Kasumi-1 (cell line): ENCODE data around the gene SLC2A10.

Experiments
- DNase-seq, 2 experiments: peaks; one replicate each; lab custom pipeline; 2025; lab: John Stamatoyannopoulos, UW

SLC2A10 gene

DNA sequence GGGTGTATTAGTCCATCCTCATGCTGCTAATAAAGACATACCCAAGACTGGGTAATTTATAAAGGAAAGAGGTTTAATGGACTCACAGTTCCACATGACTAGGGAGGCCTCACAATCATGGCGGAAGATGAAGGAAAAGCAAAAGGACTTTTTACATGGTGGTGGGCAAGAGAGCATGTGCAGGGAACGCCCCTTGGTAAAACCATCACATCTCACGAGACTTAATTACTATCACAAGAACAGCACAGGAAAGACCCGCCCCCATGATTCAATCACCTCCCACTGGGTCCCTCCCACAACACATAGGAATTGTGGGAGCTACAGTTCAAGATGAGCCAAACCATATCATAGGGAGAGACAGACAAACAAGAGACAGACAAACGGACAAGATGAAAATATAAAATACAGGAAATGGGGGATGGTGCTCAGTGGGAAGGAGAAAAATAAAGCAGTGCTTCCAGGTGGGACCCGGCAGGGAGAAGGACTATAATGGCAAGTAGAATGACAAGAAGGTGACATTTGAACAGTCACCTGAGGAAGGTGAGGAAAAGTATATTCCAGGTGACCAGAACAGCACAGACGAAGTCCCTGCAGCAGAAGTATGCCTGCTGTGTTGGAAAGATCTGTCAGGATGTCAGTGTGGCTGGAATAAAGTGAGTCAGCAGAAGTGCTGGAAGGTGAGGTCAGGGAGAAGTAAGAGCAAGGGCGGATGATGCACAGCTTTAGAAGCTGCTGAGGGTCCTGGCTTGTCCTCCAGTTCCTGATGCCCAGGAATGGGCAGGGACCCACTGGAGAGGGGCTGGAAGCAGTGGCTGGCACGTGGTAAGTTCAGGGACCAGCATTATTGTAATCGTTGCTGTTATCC, 61.1 kb downstream of the SLC2A10 start:
- DNase-seq, result no peak

DNA sequence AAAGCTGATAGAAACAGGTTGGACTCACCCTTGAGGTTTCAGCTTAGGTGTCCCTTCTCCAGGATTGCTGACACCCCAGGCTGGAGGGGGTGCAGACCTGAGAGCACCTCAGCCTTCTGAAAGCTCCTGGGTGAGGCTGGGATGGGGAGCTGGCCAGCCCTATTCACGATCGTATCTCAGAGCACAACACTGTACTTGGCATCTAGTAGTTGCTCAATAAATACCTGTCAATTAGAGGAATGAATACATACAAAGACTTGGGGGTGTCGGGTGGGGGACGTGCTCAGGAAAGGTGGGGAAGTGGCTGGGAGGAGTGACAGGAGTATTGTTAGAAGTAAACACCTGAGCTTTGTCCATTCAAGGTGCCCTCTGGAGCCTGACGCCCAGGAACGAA, 61.7 kb downstream of the SLC2A10 start:
- no peak for DNase-seq

DNA sequence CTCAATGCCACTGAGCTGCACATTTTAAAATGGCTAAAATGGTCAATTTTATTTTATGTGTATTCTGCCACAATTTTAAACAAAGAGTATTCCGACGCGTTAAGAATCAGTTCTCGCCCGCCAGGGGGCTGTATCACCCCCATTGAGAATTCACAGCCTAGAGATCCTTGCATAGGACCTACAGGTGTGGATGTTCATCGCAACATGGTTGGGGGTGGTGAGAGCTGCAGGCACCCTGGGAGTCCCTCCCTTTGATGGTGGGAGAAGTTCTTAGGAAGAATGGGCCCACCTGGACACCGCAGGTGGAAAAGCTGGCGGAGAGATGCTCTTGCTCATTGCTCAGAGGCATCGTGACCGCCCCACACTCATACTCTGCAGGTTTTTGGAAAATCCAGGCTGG, 63.5 kb downstream of the SLC2A10 start:
- DNase-seq, result no peak

DNA sequence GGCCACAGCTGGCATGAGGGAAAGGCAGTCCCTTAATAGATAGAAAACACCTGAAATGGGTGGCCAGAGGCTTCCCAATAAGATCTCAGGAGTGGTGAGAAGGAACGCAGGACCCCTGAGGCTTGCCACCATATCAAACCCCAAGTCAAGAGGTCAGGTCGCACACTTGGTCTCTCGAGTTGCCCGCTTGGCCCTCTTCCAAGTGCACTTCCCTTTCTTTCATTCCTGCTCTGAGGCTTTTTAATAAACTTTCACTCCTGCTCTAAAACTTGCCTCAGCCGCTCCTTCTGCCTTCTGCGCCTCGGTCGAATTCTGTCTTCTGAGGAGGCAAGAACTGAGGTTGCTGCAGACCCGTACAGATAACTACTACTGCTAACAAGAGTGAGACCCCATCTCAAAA, 64.2 kb downstream of the SLC2A10 start:
- peak; percentile 0 for DNase-seq

DNA sequence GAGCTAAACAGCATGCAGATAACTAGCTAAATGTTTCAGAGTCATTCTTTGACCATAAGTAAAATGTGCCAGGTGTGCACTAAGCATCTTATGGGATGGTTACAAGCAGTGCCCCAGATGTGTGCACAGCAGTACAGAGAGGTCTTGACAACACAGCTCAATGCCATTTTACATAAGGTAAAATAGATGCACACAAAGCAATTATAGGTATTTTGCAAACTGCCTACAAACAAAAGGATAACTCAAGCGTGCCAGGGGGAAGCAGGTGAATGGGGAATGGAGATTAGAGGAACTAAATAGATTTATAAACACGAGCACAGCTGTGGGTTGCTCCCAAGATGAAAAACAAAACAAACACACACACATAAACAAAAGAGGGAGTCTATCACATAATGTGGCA, 64.8 kb downstream of the SLC2A10 start:
- no peak for DNase-seq

DNA sequence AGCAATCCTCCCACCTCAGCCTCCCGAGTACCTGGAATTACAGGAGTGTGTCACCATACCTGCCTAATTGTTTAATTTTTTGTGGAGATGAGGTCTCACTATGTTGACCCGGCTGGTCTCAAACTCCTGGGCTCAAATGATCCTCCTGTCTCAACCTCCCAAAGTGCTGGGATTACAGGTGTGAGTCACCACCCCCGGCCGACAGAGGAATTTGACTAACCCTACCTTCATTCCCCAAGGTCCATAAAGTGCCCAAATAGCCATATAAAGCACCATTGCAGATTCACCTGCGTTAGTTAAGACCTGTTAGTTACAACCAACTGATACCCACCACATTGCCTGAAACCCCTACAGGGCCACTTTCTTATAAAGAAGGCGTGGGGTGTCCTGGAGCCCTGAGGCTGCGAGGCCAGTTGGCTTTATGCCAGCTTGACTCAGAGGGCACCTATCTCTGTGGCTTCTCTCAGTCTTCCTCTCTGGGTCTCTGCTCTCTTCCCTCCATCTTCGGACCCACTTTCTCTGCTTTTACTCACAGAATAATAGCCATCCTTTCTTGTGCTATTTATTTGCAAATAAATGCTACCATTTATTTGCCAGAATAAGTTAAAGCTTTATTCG, 65.6 kb downstream of the SLC2A10 start:
- DNase-seq, result no peak

DNA sequence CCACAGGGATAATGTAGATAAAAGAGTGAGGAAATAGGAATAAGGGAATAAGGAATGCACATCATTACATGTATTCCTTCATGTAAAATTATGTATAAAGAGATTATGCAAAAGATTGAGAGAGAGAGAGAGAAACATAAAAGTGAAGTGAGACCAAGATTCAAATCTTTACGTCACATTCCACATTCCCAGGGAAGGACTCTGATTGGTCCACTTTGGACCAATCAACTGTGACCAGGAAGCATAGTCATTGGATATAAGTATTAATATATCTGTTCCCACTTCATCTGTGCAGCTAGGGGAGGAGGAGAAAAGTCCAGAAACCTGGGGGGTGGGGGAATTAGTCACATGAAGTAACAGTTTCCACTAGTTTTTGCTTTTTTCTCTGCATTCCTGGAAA, 66.4 kb downstream of the SLC2A10 start:
- no peak for DNase-seq

DNA sequence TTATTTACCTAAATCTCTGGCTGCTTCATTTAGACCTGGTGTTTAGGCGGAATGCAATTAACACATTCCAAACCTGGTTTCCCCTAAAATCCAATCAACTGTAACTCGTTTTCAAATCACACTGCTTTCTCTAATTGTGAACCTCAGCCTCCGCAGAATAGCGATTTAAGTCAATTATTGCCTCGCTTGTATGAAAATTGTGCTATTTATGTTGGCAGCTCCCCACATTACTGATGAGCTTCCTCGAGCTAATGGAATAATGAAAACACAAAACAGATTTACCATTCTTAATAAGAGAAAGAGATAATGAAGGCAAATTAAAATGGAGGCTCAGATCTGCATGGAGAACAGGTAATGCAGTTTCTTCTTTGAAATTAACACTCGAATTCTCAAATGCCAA, 67.9 kb downstream of the SLC2A10 start:
- DNase-seq, result no peak

DNA sequence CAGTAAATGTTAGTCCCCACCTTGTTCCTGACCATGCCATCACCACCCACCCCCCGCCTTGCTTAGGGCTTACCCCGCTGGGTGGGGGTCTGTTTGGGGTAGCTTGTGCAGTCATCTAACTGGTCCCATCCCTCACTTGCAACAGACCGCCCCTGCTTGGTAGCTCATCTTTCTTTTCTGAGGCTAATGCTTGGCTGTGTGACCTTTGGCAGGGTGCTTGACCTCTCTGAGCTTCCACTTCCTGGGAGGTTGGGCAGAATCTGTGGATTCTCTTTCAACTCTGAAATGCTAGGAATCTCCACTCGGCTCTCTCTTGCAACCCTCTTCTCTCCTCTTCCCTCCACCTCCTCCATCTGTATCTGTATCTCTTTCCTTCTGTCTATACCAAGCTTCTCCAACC, 70.4 kb downstream of the SLC2A10 start:
- DNase-seq, result no peak

DNA sequence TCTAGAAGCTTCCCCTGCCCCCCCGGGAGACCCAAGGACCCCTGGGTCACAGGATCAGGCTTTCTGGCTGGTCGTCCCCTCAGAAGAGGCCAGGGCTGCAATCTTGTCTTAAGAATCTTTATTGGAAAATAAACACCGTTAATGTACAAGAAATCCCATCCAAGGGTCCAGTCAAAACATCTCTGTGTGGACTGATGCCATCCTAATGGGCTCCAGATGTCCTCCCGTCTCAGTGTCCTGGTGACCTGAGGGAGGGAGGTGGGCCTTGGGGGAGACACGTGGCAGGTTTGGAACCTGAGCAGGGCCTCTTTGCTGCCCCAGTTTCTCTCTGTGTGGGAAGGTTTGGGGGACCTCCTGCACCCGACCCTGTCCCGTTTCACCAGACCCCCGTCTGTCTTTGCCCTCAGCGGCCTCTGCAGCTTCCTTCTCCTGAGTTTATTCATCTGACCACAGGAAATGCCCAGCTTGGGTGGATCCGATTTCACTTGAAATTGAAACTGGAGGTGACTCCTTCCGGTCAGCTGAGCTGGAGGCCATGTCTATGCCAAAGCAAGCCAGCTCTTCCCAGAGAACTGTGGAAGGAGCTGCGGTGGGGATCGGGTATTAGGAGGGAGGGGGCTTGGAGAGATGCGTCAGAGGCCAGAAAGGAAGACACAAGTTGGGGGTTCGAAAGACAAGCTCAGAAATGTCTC, 75.1 kb downstream of the SLC2A10 start:
- no peak for DNase-seq
